HepG2 (cell line): Measurements from ENCODE around the gene PPP1CA. TPM values are rescaled to one million over a fixed set of nuclear protein-coding genes. Genes with fewer than 3 reads are reported as not detected.
A peak's percentile ranks its signal among the peaks of the same experiment; 100 is the strongest.

ENCODE experiments used
- AGO1 ChIP-seq: fragments of 200-400 bp; formaldehyde crosslinking; IDR thresholded peaks from 2 replicates; pipeline ENCODE4 v1.6.1; 2017; ENCODE audit warnings: mild to moderate bottlenecking, low read depth, low read length, moderate library complexity; ENCODE audit not compliant: poor library complexity, severe bottlenecking
- CCDC6 ChIP-seq: sonication (generic); formaldehyde crosslinking; IDR thresholded peaks from 2 replicates; pipeline ENCODE4 v1.8.1; 2022; ENCODE audit warnings: mild to moderate bottlenecking, missing genetic modification reagents, moderate library complexity
- IKZF5 ChIP-seq: IDR thresholded peaks from 2 replicates; pipeline ENCODE4 v1.6.1; 2018; ENCODE audit warnings: missing genetic modification reagents, mild to moderate bottlenecking, missing compliant biosample characterization
- NFKBIZ ChIP-seq: IDR thresholded peaks from 2 replicates; pipeline ENCODE4 v1.6.1; 2018; ENCODE audit warnings: missing genetic modification reagents, missing compliant biosample characterization
- NFRKB ChIP-seq: fragments of 450-650 bp; IDR thresholded peaks from 2 replicates; pipeline ENCODE4 v1.6.1; 2017
- POLR2AphosphoS2 ChIP-seq: IDR thresholded peaks from 2 replicates; pipeline ENCODE4 v1.6.1; 2011; ENCODE audit warnings: low read depth, low read length, improper control_type of control experiment
- PPARG ChIP-seq: conservative IDR thresholded peaks from 2 replicates; pipeline ENCODE4 v1.6.1; 2016; ENCODE audit warnings: missing biosample characterization, missing genetic modification reagents
- PTBP1 ChIP-seq: fragments of 200-400 bp; formaldehyde crosslinking; IDR thresholded peaks from 2 replicates; pipeline ENCODE4 v1.6.1; 2018; ENCODE audit warnings: low read length, low read depth; ENCODE audit not compliant: poor library complexity, severe bottlenecking
- RFX1 ChIP-seq: fragments of 450-650 bp; IDR thresholded peaks from 2 replicates; pipeline ENCODE4 v1.6.1; 2017
- SPEN ChIP-seq: sonication (generic); formaldehyde crosslinking; IDR thresholded peaks from 2 replicates; pipeline ENCODE4 v1.5.1; 2020; ENCODE audit warnings: low read depth, mild to moderate bottlenecking, missing genetic modification reagents
- TOPORS ChIP-seq: sonication (generic); formaldehyde crosslinking; IDR thresholded peaks from 2 replicates; pipeline ENCODE4 v1.8.0; 2023; ENCODE audit warnings: mild to moderate bottlenecking, missing genetic modification reagents
- ZBTB43 ChIP-seq: sonication (generic); formaldehyde crosslinking; conservative IDR thresholded peaks from 2 replicates; pipeline ENCODE4 v1.4.0; 2020; ENCODE audit warnings: missing genetic modification reagents
- ZMAT3 ChIP-seq: sonication (generic); formaldehyde crosslinking; conservative IDR thresholded peaks from 2 replicates; pipeline ENCODE4 v1.7.0; 2021; ENCODE audit warnings: missing genetic modification reagents
- ZNF276 ChIP-seq: sonication (generic); formaldehyde crosslinking; IDR thresholded peaks from 2 replicates; pipeline ENCODE4 v1.4.0; 2020; ENCODE audit warnings: mild to moderate bottlenecking, low read depth, missing genetic modification reagents
- ZNF326 ChIP-seq: sonication (generic); formaldehyde crosslinking; IDR thresholded peaks from 2 replicates; pipeline ENCODE4 v1.4.0; 2020; ENCODE audit warnings: missing genetic modification reagents, borderline replicate concordance
- ZNF337 ChIP-seq: sonication (generic); formaldehyde crosslinking; IDR thresholded peaks from 2 replicates; pipeline ENCODE4 v1.5.1; 2020; ENCODE audit warnings: missing genetic modification reagents, low read depth, mild to moderate bottlenecking, borderline replicate concordance
- ZNF546 ChIP-seq: sonication (generic); formaldehyde crosslinking; conservative IDR thresholded peaks from 2 replicates; pipeline ENCODE4 v1.8.1; 2023; ENCODE audit warnings: mild to moderate bottlenecking, missing genetic modification reagents
- ZNF550 ChIP-seq: sonication (generic); formaldehyde crosslinking; IDR thresholded peaks from 2 replicates; pipeline ENCODE4 v1.4.0; 2020; ENCODE audit warnings: mild to moderate bottlenecking, missing genetic modification reagents, borderline replicate concordance
- ZNF614 ChIP-seq: IDR thresholded peaks from 2 replicates; pipeline ENCODE4 v1.6.1; 2018; ENCODE audit warnings: missing biosample characterization, missing genetic modification reagents, inconsistent platforms, borderline replicate concordance
- ZNF619 ChIP-seq: sonication (generic); formaldehyde crosslinking; IDR thresholded peaks from 2 replicates; pipeline ENCODE4 v1.4.0; 2020; ENCODE audit warnings: mild to moderate bottlenecking, missing genetic modification reagents
- ZNF83 ChIP-seq: sonication (generic); formaldehyde crosslinking; IDR thresholded peaks from 2 replicates; pipeline ENCODE4 v1.4.0; 2020; ENCODE audit warnings: missing genetic modification reagents, mild to moderate bottlenecking, borderline replicate concordance
- ZNF891 ChIP-seq: sonication (generic); formaldehyde crosslinking; IDR thresholded peaks from 2 replicates; pipeline ENCODE4 v1.5.0; 2020; ENCODE audit warnings: mild to moderate bottlenecking, missing genetic modification reagents
- polyA plus RNA-seq, 8 experiments: library from polyadenylated mRNA; depleted of rRNA in 3 of 8; stranded (reverse) in 7 of 8; unstranded in 1 of 8; fragments of >200 nt; fragmentation: Illumina TruSeq in 4 of 8; extraction: Trizol in 4 of 8; gene quantifications; 2 replicates each; pipeline versions ENCODE4 v1.2.1 to v1.2.3, GENCODE V29; 2011 to 2016; ENCODE audit warnings: low read depth in 4 of 8, missing spikeins in 1 of 8, mixed read lengths in 1 of 8; ENCODE audit not compliant: insufficient read depth in 1 of 8
- total RNA-seq, 5 experiments: library from RNA; depleted of rRNA; stranded (reverse); fragments of >200 nt; fragmentation: Illumina TruSeq; extraction: Trizol; gene quantifications; 2 replicates each; pipeline ENCODE4 v1.2.3, GENCODE V29; 2016; ENCODE audit warnings: low read depth in 1 of 5
- TF ChIP-seq, protein P1 (sequence below): sonication (generic); formaldehyde crosslinking; IDR thresholded peaks from 2 replicates; pipeline ENCODE4 v1.5.0; 2020; ENCODE audit warnings: missing genetic modification reagents

The PPP1CA gene
- total and polyA plus RNA-seq, 2 of the 13 experiments (the other 11 are each of a cell fraction or from before 2014, with no cell fraction given): 149 to 170 TPM

DNA sequence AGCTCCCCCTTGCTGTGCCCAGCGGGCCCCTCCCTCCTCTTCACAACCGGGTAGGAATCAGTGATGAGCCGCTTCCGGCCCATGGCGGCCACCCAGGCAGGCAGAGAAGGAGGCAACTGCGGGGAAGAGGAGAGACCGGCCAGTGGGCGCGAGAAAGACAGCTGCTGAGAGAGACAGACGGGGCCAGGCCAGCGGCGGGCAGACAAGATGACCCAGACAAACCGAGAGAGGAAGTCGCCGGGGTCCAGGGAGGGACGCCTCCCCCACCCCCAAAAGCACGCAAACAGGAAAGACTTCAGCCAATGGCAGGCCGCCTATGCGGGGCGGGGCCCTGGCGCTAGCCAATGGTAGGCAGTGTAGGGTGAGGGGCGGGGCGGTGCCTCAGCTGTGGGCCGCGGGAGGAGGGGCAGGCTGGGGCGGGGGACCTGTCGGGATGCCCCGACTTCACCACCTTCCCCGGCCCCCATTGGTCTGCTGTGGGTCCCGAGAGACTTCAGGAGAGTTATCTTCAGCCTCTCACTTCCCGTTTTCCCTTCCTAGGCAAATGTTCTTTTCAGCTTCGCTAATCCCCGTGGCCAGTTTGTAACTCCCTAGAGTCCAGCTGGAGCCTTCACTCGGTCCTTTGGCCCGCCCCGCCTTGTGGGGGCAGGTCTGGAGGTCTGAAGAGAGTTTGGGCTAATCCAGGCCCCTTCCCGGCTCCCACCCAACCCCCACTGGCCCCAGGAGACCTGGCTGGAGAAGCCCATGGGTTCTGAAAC, 48.2 kb downstream of the PPP1CA start, which contains the start of gene POLD4 (continued):
- TF ChIP-seq ZNF276 (CRISPR knock-in tag): no peak
- no peak for TF ChIP-seq ZNF83
- no peak for TF ChIP-seq TOPORS
- TF ChIP-seq ZNF326 (CRISPR knock-in tag): no peak
- TF ChIP-seq PPARG (CRISPR knock-in tag): no peak
- TF ChIP-seq ZNF337: no peak
- TF ChIP-seq ZNF891: peak; percentile 42; the same call in 1 of the 2 replicates
- TF ChIP-seq, protein P1, sequence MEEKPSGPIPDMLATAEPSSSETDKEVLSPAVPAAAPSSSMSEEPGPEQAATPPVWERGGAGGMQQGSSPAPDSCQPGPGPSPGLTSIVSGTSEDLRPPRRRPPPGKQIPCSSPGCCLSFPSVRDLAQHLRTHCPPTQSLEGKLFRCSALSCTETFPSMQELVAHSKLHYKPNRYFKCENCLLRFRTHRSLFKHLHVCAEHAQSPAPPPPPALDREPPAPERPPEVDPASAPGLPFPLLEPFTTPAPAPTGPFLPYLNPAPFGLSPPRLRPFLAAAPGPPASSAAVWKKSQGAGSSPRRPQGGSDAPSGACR (CRISPR knock-in tag): peak; percentile 75; the same call in 1 of the 2 replicates
- TF ChIP-seq ZNF614: 0 out of 2 replicates have a peak, but pooled peaks have one; percentile 35
- TF ChIP-seq ZBTB43: 0 out of 2 replicates have a peak, but pooled peaks have one; percentile 36
- TF ChIP-seq NFKBIZ: no peak
- TF ChIP-seq RFX1: no peak
- no peak for TF ChIP-seq ZNF546 (CRISPR knock-in tag)
- TF ChIP-seq SPEN (CRISPR knock-in tag): no peak; the same call in none of the 2 replicates
- no peak for TF ChIP-seq NFRKB
- peak; percentile 75; the same call in 1 of the 2 replicates for TF ChIP-seq IKZF5 (CRISPR knock-in tag)
- TF ChIP-seq CCDC6 (CRISPR knock-in tag): no peak
- TF ChIP-seq ZNF550 (CRISPR knock-in tag): no peak
- TF ChIP-seq AGO1: peak; percentile 41
- peak; percentile 67; the same call in 1 of the 2 replicates for TF ChIP-seq ZMAT3 (CRISPR knock-in tag)
- TF ChIP-seq PTBP1: no peak
- peak; percentile 51; the same call in 1 of the 2 replicates for TF ChIP-seq ZNF619 (CRISPR knock-in tag)
- no peak for TF ChIP-seq POLR2AphosphoS2
